Cardiac muscle cell (in vitro differentiated cells and primary cell): ENCODE results near the gene FNIP1. TPM values are rescaled to one million over a fixed set of nuclear protein-coding genes. Genes with fewer than 3 reads are reported as not detected.
"Not testable (repeated sequence)": the region's sequence is repeated elsewhere in the genome, so short reads cannot be mapped to it uniquely, and the experiment has no call there.

ENCODE experiments used
- DNase-seq, 2 donors: peaks; one replicate each; pipeline versions ENCODE4 v3.0.0 to v3.0.0-alpha.2; 2010 to 2017; ENCODE audit warnings: low read depth in 1 of 2, low spot score in 1 of 2
- H3K27ac ChIP-seq: fragments of 200-600 bp; sonication (generic); 2 replicates; pipeline ENCODE4 v1.5.1; 2016
- H3K27me3 ChIP-seq: fragments of 200-600 bp; sonication (generic); 2 replicates; pipeline ENCODE4 v1.6.0; 2016; ENCODE audit warnings: control low read depth
- H3K36me3 ChIP-seq: fragments of 200-600 bp; sonication (generic); 2 replicates; pipeline ENCODE4 v1.5.1; 2016; ENCODE audit warnings: control low read depth
- H3K4me1 ChIP-seq: fragments of 200-600 bp; sonication (generic); 2 replicates; pipeline ENCODE4 v1.8.1; 2017; ENCODE audit warnings: low read depth, mild to moderate bottlenecking, mixed run types
- H3K4me3 ChIP-seq: fragments of 200-600 bp; sonication (generic); 2 replicates; pipeline ENCODE4 v1.5.1; 2016; ENCODE audit warnings: mild to moderate bottlenecking
- H3K9me3 ChIP-seq: fragments of 200-600 bp; sonication (generic); 2 replicates; pipeline ENCODE4 v1.5.1; 2017; ENCODE audit warnings: low read depth, mild to moderate bottlenecking, control low read depth
- polyA plus RNA-seq: library from polyadenylated mRNA; unstranded; fragments of >200 nt; fragmentation: Nextera tagmentation; extraction: Ambion mirVana; gene quantifications from 2 replicates; pipeline ENCODE4 v1.2.1, GENCODE V29; 2016
- total RNA-seq: library from RNA; depleted of rRNA; stranded (reverse); fragments of >200 nt; gene quantifications from 2 replicates; pipeline ENCODE4 v1.2.3, GENCODE V29; 2016
- TF ChIP-seq, protein P1 (sequence below): IDR thresholded peaks from 2 replicates; pipeline ENCODE4 v1.5.1; 2012; ENCODE audit warnings: low read depth, mild to moderate bottlenecking, low read length

The FNIP1 gene
- total and polyA plus RNA-seq, 2 experiments from 2014 or later, result 10.1 to 24.4 TPM

GRCh38 chr5:131684051-131684450 lies 112.8 kb downstream of the FNIP1 start:
- TF ChIP-seq, protein P1, sequence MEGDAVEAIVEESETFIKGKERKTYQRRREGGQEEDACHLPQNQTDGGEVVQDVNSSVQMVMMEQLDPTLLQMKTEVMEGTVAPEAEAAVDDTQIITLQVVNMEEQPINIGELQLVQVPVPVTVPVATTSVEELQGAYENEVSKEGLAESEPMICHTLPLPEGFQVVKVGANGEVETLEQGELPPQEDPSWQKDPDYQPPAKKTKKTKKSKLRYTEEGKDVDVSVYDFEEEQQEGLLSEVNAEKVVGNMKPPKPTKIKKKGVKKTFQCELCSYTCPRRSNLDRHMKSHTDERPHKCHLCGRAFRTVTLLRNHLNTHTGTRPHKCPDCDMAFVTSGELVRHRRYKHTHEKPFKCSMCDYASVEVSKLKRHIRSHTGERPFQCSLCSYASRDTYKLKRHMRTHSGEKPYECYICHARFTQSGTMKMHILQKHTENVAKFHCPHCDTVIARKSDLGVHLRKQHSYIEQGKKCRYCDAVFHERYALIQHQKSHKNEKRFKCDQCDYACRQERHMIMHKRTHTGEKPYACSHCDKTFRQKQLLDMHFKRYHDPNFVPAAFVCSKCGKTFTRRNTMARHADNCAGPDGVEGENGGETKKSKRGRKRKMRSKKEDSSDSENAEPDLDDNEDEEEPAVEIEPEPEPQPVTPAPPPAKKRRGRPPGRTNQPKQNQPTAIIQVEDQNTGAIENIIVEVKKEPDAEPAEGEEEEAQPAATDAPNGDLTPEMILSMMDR, result no peak
- no peak for DNase-seq
- Histone ChIP-seq H3K9me3 (no peaks in the 10 kb centered on the region), H3K27ac (no peak overlapping the region), H3K27me3 (no peaks in the 10 kb centered on the region), H3K36me3 (peaks cover 6% of the 10 kb centered on the region), H3K4me3 (no peak overlapping the region), H3K4me1 (peaks cover 4% of the 10 kb centered on the region)

GRCh38 chr5:131682826-131683225 lies 114.0 kb downstream of the FNIP1 start:
- H3K4me1 ChIP-seq, result peaks cover 4% of the 10 kb centered on the region
- no peaks in the 10 kb centered on the region for H3K9me3 ChIP-seq
- H3K27ac ChIP-seq, result no peak overlapping the region
- peaks cover 6% of the 10 kb centered on the region for H3K36me3 ChIP-seq
- no peak for DNase-seq
- no peaks in the 10 kb centered on the region for H3K27me3 ChIP-seq
- TF ChIP-seq, protein P1, result no peak
- H3K4me3 ChIP-seq, result no peak overlapping the region

- Histone ChIP-seq H3K27me3 (no peaks in the 10 kb centered on the region), H3K4me1 (peaks cover 4% of the 10 kb centered on the region), H3K27ac (no peak overlapping the region), H3K4me3 (no peak overlapping the region), H3K36me3 (peaks cover 11% of the 10 kb centered on the region), H3K9me3 (no peaks in the 10 kb centered on the region)
- DNase-seq, result no peak
- TF ChIP-seq, protein P1, result no peak
Observed at GRCh38 chr5:131682175-131682574, 114.6 kb downstream of the FNIP1 start.

DNA sequence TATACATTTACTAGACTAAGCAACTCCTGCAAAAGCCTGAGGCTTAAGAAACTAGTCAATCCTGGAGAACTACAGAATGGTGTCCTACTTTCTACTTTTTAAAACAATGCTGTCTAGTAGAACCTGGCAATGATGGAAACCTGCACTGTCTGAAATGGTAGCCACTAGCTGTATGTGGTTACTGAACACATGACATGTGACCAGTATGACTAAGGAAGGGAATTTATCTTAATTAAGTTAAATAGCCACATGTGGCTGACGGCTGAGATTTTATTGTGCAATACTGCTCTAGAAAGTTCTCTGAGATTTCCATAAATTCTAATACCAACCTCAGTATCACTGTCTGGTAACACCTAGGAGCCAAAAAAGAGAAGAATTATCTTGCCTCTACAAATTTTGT lies 116.9 kb downstream of the FNIP1 start:
- TF ChIP-seq, protein P1, result no peak
- peak in 1 of 2 donors; percentile 80 for DNase-seq
- Histone ChIP-seq H3K4me3 (no peak overlapping the region), H3K36me3 (peaks cover 18% of the 10 kb centered on the region), H3K27me3 (no peaks in the 10 kb centered on the region), H3K4me1 (peaks cover 4% of the 10 kb centered on the region), H3K27ac (no peak overlapping the region), H3K9me3 (no peaks in the 10 kb centered on the region)

- not testable (repeated sequence) for H3K27ac ChIP-seq, H3K27me3 ChIP-seq, H3K4me3 ChIP-seq, H3K4me1 ChIP-seq, H3K9me3 ChIP-seq
- peaks cover 15% of the 10 kb centered on the region for H3K36me3 ChIP-seq
- DNase-seq, result peak in 1 of 2 donors; percentile 39
Observed at GRCh38 chr5:131678273-131678672, 118.5 kb downstream of the FNIP1 start.

DNA sequence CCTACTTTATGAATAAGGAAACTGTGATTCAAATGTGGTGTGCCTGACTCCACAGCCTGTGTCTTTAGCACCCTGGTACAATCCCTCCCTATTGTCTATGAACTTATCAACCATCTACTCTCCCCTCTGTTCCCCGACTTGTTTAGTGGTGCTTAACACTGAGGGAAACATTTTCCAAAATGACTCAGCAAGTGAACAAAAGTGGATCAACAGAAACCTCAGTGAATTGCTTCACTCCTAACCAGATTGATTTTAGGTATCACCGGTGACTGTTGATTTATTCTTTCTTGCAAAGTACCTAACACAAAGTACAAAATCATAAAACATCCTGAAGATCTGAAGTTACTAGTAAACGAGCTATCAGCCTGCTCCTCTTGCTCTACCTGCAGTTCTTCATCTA lies 119.7 kb downstream of the FNIP1 start:
- no peaks in the 10 kb centered on the region for H3K9me3 ChIP-seq
- H3K4me3 ChIP-seq, result no peak overlapping the region
- H3K36me3 ChIP-seq, result peaks cover 12% of the 10 kb centered on the region
- TF ChIP-seq, protein P1, result no peak
- no peaks in the 10 kb centered on the region for H3K27me3 ChIP-seq
- H3K27ac ChIP-seq, result no peak overlapping the region
- H3K4me1 ChIP-seq, result peaks cover 12% of the 10 kb centered on the region
- DNase-seq, result peak in 1 of 2 donors; percentile 17
